Chondrocyte (in vitro differentiated cells): ENCODE measurements around the gene VSTM4. TPM values are rescaled to one million over a fixed set of nuclear protein-coding genes. Genes with fewer than 3 reads are reported as not detected.

Experiments
- DNase-seq: peaks from one replicate; pipeline ENCODE4 v3.0.0; 2021; ENCODE audit warnings: mixed read lengths, low spot score
- H3K27ac Mint-ChIP-seq: one replicate; pipeline ENCODE4 v1.8.0; 2021; ENCODE audit warnings: mild to moderate bottlenecking, moderate library complexity, mixed read lengths; ENCODE audit not compliant: unreplicated experiment
- H3K27me3 Mint-ChIP-seq: 2 replicates; pipeline ENCODE4 v1.8.0; 2021; ENCODE audit warnings: low read depth, mixed read lengths
- H3K36me3 Mint-ChIP-seq: 2 replicates; pipeline ENCODE4 v1.8.0; 2021; ENCODE audit warnings: low read depth, mixed read lengths
- H3K4me1 Mint-ChIP-seq: 2 replicates; pipeline ENCODE4 v1.8.0; 2021; ENCODE audit warnings: low read depth, mild to moderate bottlenecking, mixed read lengths
- H3K4me3 Mint-ChIP-seq: one replicate; pipeline ENCODE4 v1.8.0; 2021; ENCODE audit warnings: mild to moderate bottlenecking, moderate library complexity, mixed read lengths; ENCODE audit not compliant: unreplicated experiment
- H3K9me3 Mint-ChIP-seq: 2 replicates; pipeline ENCODE4 v1.8.0; 2021; ENCODE audit warnings: low read depth, mixed read lengths
- total RNA-seq: library from RNA; stranded (reverse); gene quantifications from 3 replicates; pipeline ENCODE4 v1.2.1, GENCODE V29; 2021
- TF ChIP-seq, protein P1 (sequence below): fragments of 200-600 bp; sonication (generic); IDR thresholded peaks from 2 replicates; pipeline ENCODE4 v1.5.0; 2021; ENCODE audit warnings: antibody characterized with exemption, mild to moderate bottlenecking, moderate library complexity

Gene VSTM4
- total RNA-seq, 1 donor from 2014 or later = 7.2 TPM

GRCh38 chr10:49128854-49129253 is 13.5 kb upstream of the VSTM4 start:
- Mint-ChIP-seq H3K9me3 (no peaks in the 10 kb centered on the region), H3K27me3 (peaks cover 10% of the 10 kb centered on the region), H3K27ac (no peak overlapping the region), H3K4me3 (no peak overlapping the region), H3K4me1 (no peaks in the 10 kb centered on the region), H3K36me3 (no peaks in the 10 kb centered on the region)
- no peak for DNase-seq
- TF ChIP-seq, protein P1, sequence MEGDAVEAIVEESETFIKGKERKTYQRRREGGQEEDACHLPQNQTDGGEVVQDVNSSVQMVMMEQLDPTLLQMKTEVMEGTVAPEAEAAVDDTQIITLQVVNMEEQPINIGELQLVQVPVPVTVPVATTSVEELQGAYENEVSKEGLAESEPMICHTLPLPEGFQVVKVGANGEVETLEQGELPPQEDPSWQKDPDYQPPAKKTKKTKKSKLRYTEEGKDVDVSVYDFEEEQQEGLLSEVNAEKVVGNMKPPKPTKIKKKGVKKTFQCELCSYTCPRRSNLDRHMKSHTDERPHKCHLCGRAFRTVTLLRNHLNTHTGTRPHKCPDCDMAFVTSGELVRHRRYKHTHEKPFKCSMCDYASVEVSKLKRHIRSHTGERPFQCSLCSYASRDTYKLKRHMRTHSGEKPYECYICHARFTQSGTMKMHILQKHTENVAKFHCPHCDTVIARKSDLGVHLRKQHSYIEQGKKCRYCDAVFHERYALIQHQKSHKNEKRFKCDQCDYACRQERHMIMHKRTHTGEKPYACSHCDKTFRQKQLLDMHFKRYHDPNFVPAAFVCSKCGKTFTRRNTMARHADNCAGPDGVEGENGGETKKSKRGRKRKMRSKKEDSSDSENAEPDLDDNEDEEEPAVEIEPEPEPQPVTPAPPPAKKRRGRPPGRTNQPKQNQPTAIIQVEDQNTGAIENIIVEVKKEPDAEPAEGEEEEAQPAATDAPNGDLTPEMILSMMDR = no peak

DNA sequence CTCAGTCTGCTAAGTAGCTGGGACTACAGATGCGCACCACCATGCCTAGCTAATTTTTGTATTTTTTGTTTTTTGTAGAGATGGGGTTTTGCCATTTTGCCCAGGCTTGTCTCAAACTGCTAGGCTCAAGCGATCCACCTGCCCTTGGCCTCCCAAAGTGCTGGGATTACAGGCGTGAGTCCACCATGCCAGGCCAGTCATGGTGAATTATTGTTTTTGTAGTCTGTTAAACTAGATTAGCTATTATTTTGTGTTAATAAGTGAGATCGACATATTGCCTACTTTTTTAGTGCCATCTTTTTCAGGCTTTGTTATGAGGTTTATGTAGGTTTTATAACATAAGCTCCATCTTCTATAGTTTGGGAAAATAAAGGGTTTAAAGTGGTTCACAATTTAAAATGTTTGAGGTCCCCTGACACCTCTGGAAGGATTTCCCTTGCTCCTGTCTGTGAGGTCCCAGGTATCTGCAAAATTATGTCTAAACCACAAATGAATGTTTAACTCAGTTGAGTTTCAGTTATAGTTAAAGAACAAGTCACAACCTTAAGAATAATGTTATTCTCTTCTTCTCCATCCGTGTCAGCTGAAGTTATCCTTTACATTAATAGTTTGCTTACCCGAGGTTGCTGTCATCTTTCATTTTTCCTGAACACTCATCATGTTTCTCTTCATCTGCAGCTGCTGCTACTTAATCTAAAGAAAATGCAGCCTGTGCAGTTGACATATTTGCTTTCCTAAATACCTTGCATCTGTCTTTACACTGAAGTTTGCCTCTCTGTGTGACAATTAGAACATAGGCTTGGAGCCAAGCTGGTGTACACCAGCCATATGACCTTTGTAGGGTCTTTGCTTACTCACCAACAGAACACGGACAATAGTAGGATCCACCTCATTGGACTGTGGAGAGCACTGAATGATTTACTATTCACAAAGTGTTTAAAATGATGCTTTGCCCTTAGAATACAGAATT is 8.9 kb upstream of the VSTM4 start:
- no peak for DNase-seq
- H3K9me3 Mint-ChIP-seq = peaks cover 4% of the 10 kb centered on the region
- no peaks in the 10 kb centered on the region for H3K4me1 Mint-ChIP-seq
- TF ChIP-seq, protein P1 = no peak
- peaks cover 12% of the 10 kb centered on the region for H3K27me3 Mint-ChIP-seq
- H3K36me3 Mint-ChIP-seq = no peaks in the 10 kb centered on the region
- no peak overlapping the region for H3K27ac Mint-ChIP-seq
- no peak overlapping the region for H3K4me3 Mint-ChIP-seq

- Mint-ChIP-seq H3K27ac (no peak overlapping the region), H3K27me3 (peaks cover 3% of the 10 kb centered on the region), H3K9me3 (peaks cover 4% of the 10 kb centered on the region), H3K4me3 (no peak overlapping the region), H3K4me1 (no peaks in the 10 kb centered on the region), H3K36me3 (no peaks in the 10 kb centered on the region)
- TF ChIP-seq, protein P1 = no peak
- DNase-seq = no peak
Measured at GRCh38 chr10:49120911-49121310, 5.6 kb upstream of the VSTM4 start.

GRCh38 chr10:49119746-49120145 is 4.4 kb upstream of the VSTM4 start:
- Mint-ChIP-seq H3K36me3 (no peaks in the 10 kb centered on the region), H3K4me1 (peaks cover 2% of the 10 kb centered on the region), H3K9me3 (peaks cover 4% of the 10 kb centered on the region), H3K4me3 (no peak overlapping the region), H3K27ac (no peak overlapping the region), H3K27me3 (peaks cover 3% of the 10 kb centered on the region)
- TF ChIP-seq, protein P1 = no peak
- DNase-seq = no peak

- H3K27me3 Mint-ChIP-seq = peaks cover 3% of the 10 kb centered on the region
- H3K4me3 Mint-ChIP-seq = no peak overlapping the region
- DNase-seq = no peak
- peaks cover 11% of the 10 kb centered on the region for H3K4me1 Mint-ChIP-seq
- no peak overlapping the region for H3K27ac Mint-ChIP-seq
- H3K36me3 Mint-ChIP-seq = no peaks in the 10 kb centered on the region
- H3K9me3 Mint-ChIP-seq = peaks cover 3% of the 10 kb centered on the region
- TF ChIP-seq, protein P1 = no peak
Measured at GRCh38 chr10:49118430-49119074, 3.2 kb upstream of the VSTM4 start.
